Thoracic aorta (tissue), 2 donors: Measurements from ENCODE around the gene GAB2. TPM values are rescaled to one million over a fixed set of nuclear protein-coding genes. Genes with fewer than 3 reads are reported as not detected.

Source experiments
- ATAC-seq: fragments of 150-250 bp; one replicate; pipeline ENCODE4 v1.8.0; 2017; ENCODE audit warnings: low read depth; ENCODE audit not compliant: insufficient number of reproducible peaks, low FRiP score
- DNase-seq: peaks from one replicate; pipeline ENCODE4 v3.0.0-alpha.2; 2020; ENCODE audit warnings: low spot score
- H3K27ac ChIP-seq, 2 donors: fragments of 200-600 bp; sonication (generic); 1 replicate in 1 of 2; 2 replicates in 1 of 2; pipeline ENCODE4 v1.5.1; 2016; ENCODE audit warnings: mild to moderate bottlenecking in 2 of 2, moderate library complexity in 2 of 2
- H3K27me3 ChIP-seq: fragments of 200-600 bp; sonication (generic); replicated peaks from 2 replicates; pipeline ENCODE4 v1.6.0; 2016; ENCODE audit warnings: mild to moderate bottlenecking; ENCODE audit not compliant: insufficient read depth
- H3K36me3 ChIP-seq: fragments of 200-600 bp; sonication (generic); one replicate; pipeline ENCODE4 v1.5.1; 2016
- H3K4me1 ChIP-seq, 2 donors: fragments of 200-600 bp; sonication (generic); 1 replicate in 1 of 2; 2 replicates in 1 of 2; pipeline versions ENCODE4 v1.5.1 to v1.6.0; 2016; ENCODE audit warnings: low read depth in 2 of 2, mild to moderate bottlenecking in 1 of 2; ENCODE audit not compliant: control insufficient read depth in 1 of 2
- H3K4me3 ChIP-seq: fragments of 200-600 bp; sonication (generic); 2 replicates; pipeline ENCODE4 v1.5.1; 2016; ENCODE audit warnings: mild to moderate bottlenecking
- H3K9me3 ChIP-seq: fragments of 200-600 bp; sonication (generic); 2 replicates; pipeline ENCODE4 v1.5.1; 2016
- CTCF ChIP-seq: fragments of 200-600 bp; sonication (generic); IDR thresholded peaks from one replicate; pipeline ENCODE4 v1.5.1; 2019; ENCODE audit warnings: antibody characterized with exemption
- total RNA-seq, 2 donors: library from RNA; depleted of rRNA; stranded (reverse); fragments of >200 nt; gene quantifications; one replicate each; pipeline versions ENCODE4 v1.1.0 to v1.2.3, GENCODE V29; 2016

The GAB2 gene
- total RNA-seq, 2 donors from 2014 or later: 65.4 to 91.5 TPM

DNA sequence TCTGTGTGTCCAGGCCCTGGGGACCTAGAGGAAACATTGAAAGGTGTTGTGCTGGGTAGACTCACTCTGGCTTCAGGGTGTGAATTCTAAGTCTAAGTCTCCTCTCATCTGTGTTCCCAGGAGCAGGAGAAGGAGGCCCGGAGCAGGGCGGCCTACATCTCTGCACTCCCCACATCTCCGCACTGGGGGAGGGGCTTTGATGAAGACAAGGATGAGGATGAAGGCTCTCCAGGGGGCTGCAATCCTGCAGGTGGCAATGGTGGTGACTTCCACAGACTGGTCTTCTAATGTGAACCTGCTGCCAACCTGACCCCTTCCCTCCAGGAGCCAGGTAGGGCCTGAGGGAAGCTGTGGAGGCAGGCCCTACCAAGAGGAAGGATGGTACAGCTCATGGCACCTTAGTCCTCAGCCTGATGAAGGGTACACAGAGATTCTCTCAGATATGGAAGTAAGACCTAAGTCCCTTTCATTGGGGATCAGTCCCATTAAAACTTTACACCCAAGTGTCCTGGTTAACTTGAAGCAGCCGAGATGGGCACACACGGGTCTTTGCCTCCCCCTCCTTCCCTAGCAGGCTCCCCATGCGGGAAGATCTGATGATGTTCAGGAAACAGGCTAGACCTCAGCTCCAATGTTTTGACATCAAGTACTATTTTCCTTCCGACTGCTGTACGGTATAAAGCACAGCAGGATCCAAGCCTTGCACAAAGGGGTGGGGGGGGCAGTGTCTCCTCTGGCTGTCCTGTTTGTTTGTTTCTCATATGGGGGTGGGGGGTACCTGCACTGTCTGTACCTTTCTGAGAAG, 203.9 kb downstream of the GAB2 start:
- no peak for ATAC-seq
- no peak for TF ChIP-seq CTCF
- peaks cover 13 to 25% of the 10 kb centered on the region in 2 donors for H3K4me1 ChIP-seq
- peak overlapping the region in 1 of 2 donors; percentile 21 for H3K27ac ChIP-seq
- no peak for DNase-seq
- H3K27me3 ChIP-seq: no peaks in the 10 kb centered on the region
- H3K9me3 ChIP-seq: no peaks in the 10 kb centered on the region
- H3K4me3 ChIP-seq: no peak overlapping the region
- peaks cover 29% of the 10 kb centered on the region for H3K36me3 ChIP-seq

DNA sequence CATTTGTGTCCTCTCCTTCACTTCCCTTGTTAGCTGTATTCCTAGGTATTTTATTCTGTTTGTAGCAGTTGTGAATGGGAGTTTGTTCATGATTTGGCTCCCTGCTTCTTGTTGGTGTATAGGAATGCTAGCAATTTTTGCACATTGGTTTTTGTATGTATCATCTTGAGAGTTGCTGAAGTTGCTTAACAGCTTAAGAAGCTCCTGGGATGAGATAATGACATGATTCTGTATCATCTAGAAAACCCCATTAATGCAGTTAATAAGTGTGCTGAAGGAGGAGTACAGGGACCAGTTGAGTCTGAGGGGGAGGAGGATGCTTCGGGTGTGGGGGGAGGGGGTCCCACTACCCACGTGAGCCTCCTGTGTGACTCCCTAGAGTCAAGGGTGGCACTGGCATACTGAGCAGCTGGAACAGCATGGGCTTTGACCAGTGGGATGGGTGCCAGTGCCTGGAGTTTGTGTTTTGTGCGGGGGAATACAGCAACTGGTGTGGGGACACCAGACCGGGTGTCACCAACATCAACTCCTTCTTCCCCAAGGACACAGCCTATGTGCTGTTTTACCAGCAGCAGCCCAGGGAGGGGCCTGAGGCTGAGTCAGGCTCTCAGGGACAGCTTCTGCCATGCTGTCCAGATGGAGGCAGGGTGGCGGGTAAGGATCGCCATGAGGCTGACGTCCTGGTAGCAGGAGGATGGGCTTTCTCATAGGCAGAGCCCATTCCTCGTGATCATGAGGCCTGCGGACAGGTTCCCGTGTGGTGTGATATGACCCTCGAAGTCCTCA, 204.8 kb downstream of the GAB2 start:
- Histone ChIP-seq H3K4me3 (no peak overlapping the region), H3K27ac (peak overlapping the region; percentile 5 to 21), H3K36me3 (peaks cover 24% of the 10 kb centered on the region), H3K4me1 (peaks cover 13 to 25% of the 10 kb centered on the region in 2 donors), H3K9me3 (no peaks in the 10 kb centered on the region), H3K27me3 (no peaks in the 10 kb centered on the region)
- ATAC-seq: peak; percentile 20
- DNase-seq: no peak
- TF ChIP-seq CTCF: no peak

DNA sequence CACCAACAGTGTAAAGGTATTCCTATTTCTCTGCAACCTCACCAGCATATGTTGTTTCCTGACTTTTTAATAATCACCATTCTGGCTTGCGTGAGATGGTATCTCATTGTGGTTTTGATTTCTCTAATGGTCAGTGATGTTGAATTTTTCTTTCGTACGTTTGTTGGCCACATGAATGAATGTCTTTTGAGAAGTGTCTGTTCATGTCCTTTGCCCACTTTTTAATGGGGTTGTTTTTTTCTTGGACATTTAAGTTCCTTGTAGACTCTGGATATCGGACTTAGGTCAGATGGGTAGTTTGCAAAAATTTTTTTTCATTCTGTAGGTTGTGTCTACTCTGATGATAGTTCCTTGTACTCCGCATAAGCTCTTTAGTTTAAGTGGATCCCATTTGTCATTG, 206.1 kb downstream of the GAB2 start:
- peaks cover 28% of the 10 kb centered on the region for H3K36me3 ChIP-seq
- DNase-seq: no peak

GRCh38 chr11:78210000-78210608, 207.5 kb downstream of the GAB2 start:
- H3K4me1 ChIP-seq: peaks cover 13 to 24% of the 10 kb centered on the region in 2 donors
- ATAC-seq: no peak
- peaks cover 34% of the 10 kb centered on the region for H3K36me3 ChIP-seq
- no peak overlapping the region for H3K27ac ChIP-seq
- no peak for DNase-seq
- no peaks in the 10 kb centered on the region for H3K9me3 ChIP-seq
- H3K4me3 ChIP-seq: no peak overlapping the region
- TF ChIP-seq CTCF: no peak
- no peaks in the 10 kb centered on the region for H3K27me3 ChIP-seq

More for the DNA sequence above, 206.1 kb downstream of the GAB2 start:
- no peak for ATAC-seq
- Histone ChIP-seq H3K4me1 (peaks cover 13 to 25% of the 10 kb centered on the region in 2 donors), H3K27me3 (no peaks in the 10 kb centered on the region), H3K9me3 (no peaks in the 10 kb centered on the region), H3K4me3 (no peak overlapping the region), H3K27ac (no peak overlapping the region)
- TF ChIP-seq CTCF: no peak

DNA sequence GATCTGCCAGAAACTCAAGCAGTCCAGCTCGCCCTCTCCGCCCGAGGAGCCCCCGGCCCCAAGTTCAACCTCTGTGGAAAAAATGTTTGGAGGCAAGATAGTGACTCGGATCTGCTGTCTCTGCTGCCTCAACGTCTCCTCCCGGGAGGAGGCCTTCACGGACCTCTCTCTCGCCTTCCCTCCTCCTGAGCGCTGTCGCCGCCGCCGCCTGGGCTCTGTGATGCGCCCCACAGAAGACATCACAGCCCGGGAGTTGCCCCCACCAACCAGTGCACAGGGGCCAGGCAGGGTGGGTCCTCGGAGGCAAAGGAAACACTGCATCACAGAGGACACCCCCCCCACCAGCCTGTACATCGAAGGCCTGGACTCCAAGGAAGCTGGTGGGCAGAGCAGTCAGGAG, 208.1 kb downstream of the GAB2 start:
- no peak for TF ChIP-seq CTCF
- ATAC-seq: no peak
- H3K36me3 ChIP-seq: peaks cover 34% of the 10 kb centered on the region
- no peak overlapping the region for H3K4me3 ChIP-seq
- H3K27ac ChIP-seq: no peak overlapping the region
- no peaks in the 10 kb centered on the region for H3K27me3 ChIP-seq
- no peak for DNase-seq
- H3K9me3 ChIP-seq: no peaks in the 10 kb centered on the region
- H3K4me1 ChIP-seq: peaks cover 13 to 18% of the 10 kb centered on the region in 2 donors
